Measurements from ENCODE around the gene MECR.

The MECR gene

GRCh38 chr1:29202053-29202452, 28.7 kb downstream of the MECR start:
- no peak for DNase-seq (ENCODE audit: low read depth, low spot score)

- DNase-seq (ENCODE audit: low read depth, low spot score): no peak
These were observed 29.1 kb downstream of the MECR start for GRCh38 chr1:29201595-29202051.

- DNase-seq (ENCODE audit: low read depth, low spot score): no peak
These were observed 29.7 kb downstream of the MECR start for GRCh38 chr1:29200906-29201594.

GRCh38 chr1:29197993-29198392, 32.7 kb downstream of the MECR start:
- DNase-seq (ENCODE audit: low read depth, low spot score): no peak

- DNase-seq (ENCODE audit: low read depth, low spot score): peak; percentile 45
These were observed 33.2 kb downstream of the MECR start for GRCh38 chr1:29197590-29197924.

GRCh38 chr1:29196863-29197589, 33.7 kb downstream of the MECR start:
- DNase-seq (ENCODE audit: low read depth, low spot score): no peak

GRCh38 chr1:29195881-29196291, 34.8 kb downstream of the MECR start:
- no peak for DNase-seq (ENCODE audit: low read depth, low spot score)

GRCh38 chr1:29193879-29194455, 36.8 kb downstream of the MECR start:
- no peak for DNase-seq (ENCODE audit: low read depth, low spot score)

- no peak for DNase-seq (ENCODE audit: low read depth, low spot score)
These were observed 40.0 kb downstream of the MECR start for GRCh38 chr1:29190718-29191117.

GRCh38 chr1:29186707-29187106, 44.0 kb downstream of the MECR start:
- DNase-seq (ENCODE audit: low read depth, low spot score): peak; percentile 85

- DNase-seq (ENCODE audit: low read depth, low spot score): no peak
These were observed 44.5 kb downstream of the MECR start for GRCh38 chr1:29186252-29186651.

- no peak for DNase-seq (ENCODE audit: low read depth, low spot score)
These were observed 47.4 kb downstream of the MECR start for GRCh38 chr1:29183287-29183686.

GRCh38 chr1:29181413-29182225, 49.1 kb downstream of the MECR start, which contains the start of gene SRSF4:
Gene SRSF4 (minus strand): TSS chr1:29181900. CDS start chr1:29181752, 148 bp downstream.
- DNase-seq (ENCODE audit: low read depth, low spot score): peak; percentile 93

- DNase-seq (ENCODE audit: low read depth, low spot score): no peak
These were observed 50.0 kb downstream of the MECR start for GRCh38 chr1:29180497-29181412.

GRCh38 chr1:29179641-29180184, 51.0 kb downstream of the MECR start:
- no peak for DNase-seq (ENCODE audit: low read depth, low spot score)

GRCh38 chr1:29177022-29177705, 53.6 kb downstream of the MECR start:
- DNase-seq (ENCODE audit: low read depth, low spot score): no peak

- no peak for DNase-seq (ENCODE audit: low read depth, low spot score)
These were observed 54.2 kb downstream of the MECR start for GRCh38 chr1:29176576-29176975.

- no peak for DNase-seq (ENCODE audit: low read depth, low spot score)
These were observed 58.3 kb downstream of the MECR start for GRCh38 chr1:29172415-29172939.

- no peak for DNase-seq (ENCODE audit: low read depth, low spot score)
These were observed 59.2 kb downstream of the MECR start for GRCh38 chr1:29171521-29171920.

GRCh38 chr1:29171089-29171488, 59.6 kb downstream of the MECR start:
- DNase-seq (ENCODE audit: low read depth, low spot score): no peak
